ENCODE data around the gene DCLK3. TPM values are rescaled to one million over a fixed set of nuclear protein-coding genes. Genes with fewer than 3 reads are reported as not detected.

The DCLK3 gene
- total RNA-seq, 1 experiment from 2014 or later: not detected

GRCh38 chr3:36792342-36792741, 28.0 kb upstream of the DCLK3 start:
- Histone ChIP-seq H3K36me3 (ENCODE audit: control insufficient read depth, insufficient read depth, low read length) (no peaks in the 10 kb centered on the region), H3K4me3 (ENCODE audit: low read depth in 2 of 2, low read length in 2 of 2) (no peak overlapping the region), H3K4me1 (ENCODE audit: control insufficient read depth, insufficient read depth, low read length) (no peaks in the 10 kb centered on the region), H3K27ac (ENCODE audit: low read length) (no peak overlapping the region), H3K9me3 (ENCODE audit: control insufficient read depth, insufficient read depth, low read depth, low read length) (no peaks in the 10 kb centered on the region), H3K27me3 (ENCODE audit: control insufficient read depth, insufficient read depth, low read length) (no peaks in the 10 kb centered on the region)
- ATAC-seq: peak; percentile 84
- no peak for TF ChIP-seq REST (IDR thresholded peaks at IDR 0.05; ENCODE audit: insufficient read depth in 1 of 2, low read depth in 2 of 2, low read length in 1 of 2)
- TF ChIP-seq, protein P1, sequence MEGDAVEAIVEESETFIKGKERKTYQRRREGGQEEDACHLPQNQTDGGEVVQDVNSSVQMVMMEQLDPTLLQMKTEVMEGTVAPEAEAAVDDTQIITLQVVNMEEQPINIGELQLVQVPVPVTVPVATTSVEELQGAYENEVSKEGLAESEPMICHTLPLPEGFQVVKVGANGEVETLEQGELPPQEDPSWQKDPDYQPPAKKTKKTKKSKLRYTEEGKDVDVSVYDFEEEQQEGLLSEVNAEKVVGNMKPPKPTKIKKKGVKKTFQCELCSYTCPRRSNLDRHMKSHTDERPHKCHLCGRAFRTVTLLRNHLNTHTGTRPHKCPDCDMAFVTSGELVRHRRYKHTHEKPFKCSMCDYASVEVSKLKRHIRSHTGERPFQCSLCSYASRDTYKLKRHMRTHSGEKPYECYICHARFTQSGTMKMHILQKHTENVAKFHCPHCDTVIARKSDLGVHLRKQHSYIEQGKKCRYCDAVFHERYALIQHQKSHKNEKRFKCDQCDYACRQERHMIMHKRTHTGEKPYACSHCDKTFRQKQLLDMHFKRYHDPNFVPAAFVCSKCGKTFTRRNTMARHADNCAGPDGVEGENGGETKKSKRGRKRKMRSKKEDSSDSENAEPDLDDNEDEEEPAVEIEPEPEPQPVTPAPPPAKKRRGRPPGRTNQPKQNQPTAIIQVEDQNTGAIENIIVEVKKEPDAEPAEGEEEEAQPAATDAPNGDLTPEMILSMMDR (IDR thresholded peaks at IDR 0.05): peak; percentile 50
- no TSS peak for BruUV-seq (replicated peaks)
- ChIA-PET POLR2A (no interaction called here), CTCF (no interaction called here)
- in situ Hi-C loops (cut with HindIII; ENCODE audit: low pct_unique_long_range_greater_than_20kb, low sequenced_read_pairs) (no loop called here), intact Hi-C loops (cut with micrococcal nuclease; ENCODE audit: unreplicated experiment) (loop anchor here (5.0 kb wide), 1 partner anchor 75 kb away; no protein-coding TSS in a partner anchor)
- DNase-seq (ENCODE audit: low read depth, low spot score): peak; percentile 5

GRCh38 chr3:36790765-36791164, 26.4 kb upstream of the DCLK3 start:
- intact Hi-C loops (cut with micrococcal nuclease; ENCODE audit: unreplicated experiment): loop anchor here (5.0 kb wide), 1 partner anchor 77 kb away; no protein-coding TSS in a partner anchor
- POLR2A ChIA-PET: no interaction called here
- no peak for TF ChIP-seq REST (IDR thresholded peaks at IDR 0.05; ENCODE audit: insufficient read depth in 1 of 2, low read depth in 2 of 2, low read length in 1 of 2)
- TF ChIP-seq SIN3A (IDR thresholded peaks at IDR 0.05; ENCODE audit: borderline replicate concordance, insufficient read depth, low read depth, low read length): no peak
- TF ChIP-seq, protein P1 (IDR thresholded peaks at IDR 0.05): no peak
- no peak for TF ChIP-seq POLR2AphosphoS5 (IDR thresholded peaks at IDR 0.05; ENCODE audit: low read depth, low read length)
- no peak for TF ChIP-seq TCF7L2 (IDR thresholded peaks at IDR 0.05; ENCODE audit: low read depth, low read length)
- Histone ChIP-seq H3K4me1 (ENCODE audit: control insufficient read depth, insufficient read depth, low read length) (no peaks in the 10 kb centered on the region), H3K4me3 (ENCODE audit: low read depth in 2 of 2, low read length in 2 of 2) (no peak overlapping the region), H3K9me3 (ENCODE audit: control insufficient read depth, insufficient read depth, low read depth, low read length) (no peaks in the 10 kb centered on the region), H3K36me3 (ENCODE audit: control insufficient read depth, insufficient read depth, low read length) (no peaks in the 10 kb centered on the region), H3K27me3 (ENCODE audit: control insufficient read depth, insufficient read depth, low read length) (no peaks in the 10 kb centered on the region), H3K27ac (ENCODE audit: low read length) (no peak overlapping the region)
- in situ Hi-C loops (cut with HindIII; ENCODE audit: low pct_unique_long_range_greater_than_20kb, low sequenced_read_pairs): no loop called here
- CTCF ChIA-PET: no interaction called here
- BruUV-seq (replicated peaks): no TSS peak
- DNase-seq (ENCODE audit: low read depth, low spot score) (no peak), ATAC-seq (no peak)
